ENCODE measurements around the gene SLC9A9.

DNA sequence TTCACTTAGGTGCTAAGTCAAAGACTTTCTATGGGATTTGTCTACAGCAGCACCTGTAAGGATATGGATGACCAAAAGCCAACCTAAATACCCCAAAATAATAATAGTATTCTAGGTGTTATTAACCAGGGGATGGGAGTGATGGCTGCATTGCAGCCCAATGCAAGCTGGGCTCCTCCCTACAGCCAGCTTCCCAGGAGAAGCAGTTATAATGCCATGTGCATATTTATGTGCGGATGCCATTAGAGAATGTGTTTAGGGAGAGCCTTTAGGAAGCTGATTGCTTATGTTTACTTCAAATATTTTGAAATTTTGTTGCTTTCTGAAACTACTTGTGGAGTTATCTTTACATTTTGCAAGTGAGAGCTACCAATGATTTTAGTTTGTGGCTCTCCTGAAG lies 491.4 kb downstream of the SLC9A9 start:
- TF ChIP-seq, protein P1, sequence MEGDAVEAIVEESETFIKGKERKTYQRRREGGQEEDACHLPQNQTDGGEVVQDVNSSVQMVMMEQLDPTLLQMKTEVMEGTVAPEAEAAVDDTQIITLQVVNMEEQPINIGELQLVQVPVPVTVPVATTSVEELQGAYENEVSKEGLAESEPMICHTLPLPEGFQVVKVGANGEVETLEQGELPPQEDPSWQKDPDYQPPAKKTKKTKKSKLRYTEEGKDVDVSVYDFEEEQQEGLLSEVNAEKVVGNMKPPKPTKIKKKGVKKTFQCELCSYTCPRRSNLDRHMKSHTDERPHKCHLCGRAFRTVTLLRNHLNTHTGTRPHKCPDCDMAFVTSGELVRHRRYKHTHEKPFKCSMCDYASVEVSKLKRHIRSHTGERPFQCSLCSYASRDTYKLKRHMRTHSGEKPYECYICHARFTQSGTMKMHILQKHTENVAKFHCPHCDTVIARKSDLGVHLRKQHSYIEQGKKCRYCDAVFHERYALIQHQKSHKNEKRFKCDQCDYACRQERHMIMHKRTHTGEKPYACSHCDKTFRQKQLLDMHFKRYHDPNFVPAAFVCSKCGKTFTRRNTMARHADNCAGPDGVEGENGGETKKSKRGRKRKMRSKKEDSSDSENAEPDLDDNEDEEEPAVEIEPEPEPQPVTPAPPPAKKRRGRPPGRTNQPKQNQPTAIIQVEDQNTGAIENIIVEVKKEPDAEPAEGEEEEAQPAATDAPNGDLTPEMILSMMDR (IDR thresholded peaks at IDR 0.05), result no peak
- TF ChIP-seq POLR2A (IDR thresholded peaks at IDR 0.05) (no peak), POLR2AphosphoS5 (IDR thresholded peaks at IDR 0.05) (no peak)

Measured in prostate gland (tissue), 2 donors.